SU-DHL-6 (cell line): Measurements from ENCODE around the gene HMX2.

Source experiments
- H2AFZ ChIP-seq: fragments of 200-600 bp; sonication (generic); 2 replicates; pipeline ENCODE4 v1.6.1; 2014; ENCODE audit warnings: low read depth, mild to moderate bottlenecking, moderate library complexity, mixed read lengths, antibody characterized with exemption, low read length; ENCODE audit not compliant: severe bottlenecking
- H3F3A ChIP-seq: fragments of 200-600 bp; shearing (Covaris generic); 2 replicates; pipeline ENCODE4 v1.6.0; 2016; ENCODE audit warnings: antibody characterized with exemption, mild to moderate bottlenecking; ENCODE audit not compliant: insufficient read depth
- H3K27ac ChIP-seq: fragments of 200-600 bp; sonication (generic); 2 replicates; pipeline ENCODE4 v1.5.1; 2016; ENCODE audit warnings: low read depth, mild to moderate bottlenecking, low read length, moderate library complexity, mixed read lengths
- H3K27me3 ChIP-seq: fragments of 200-600 bp; sonication (generic), shearing (Covaris generic); 2 replicates; pipeline ENCODE4 v1.6.0; 2014; ENCODE audit warnings: mild to moderate bottlenecking, low read length
- H3K36me3 ChIP-seq: fragments of 200-600 bp; sonication (generic); 2 replicates; pipeline ENCODE4 v1.6.1; 2014; ENCODE audit warnings: mild to moderate bottlenecking, low read length, mixed read lengths
- H3K4me2 ChIP-seq: fragments of 300-600, 200-600 bp; shearing (Covaris generic), sonication (generic); 2 replicates; pipeline ENCODE4 v1.6.0; 2014; ENCODE audit warnings: low read length, low read depth, mild to moderate bottlenecking; ENCODE audit not compliant: poor library complexity, severe bottlenecking
- H3K4me3 ChIP-seq: fragments of 200-600 bp; sonication (generic); 2 replicates; pipeline ENCODE4 v1.5.1; 2014; ENCODE audit warnings: antibody characterized with exemption, low read length, mild to moderate bottlenecking, mixed read lengths; ENCODE audit not compliant: insufficient read depth, poor library complexity, severe bottlenecking
- H3K79me2 ChIP-seq: fragments of 200-600 bp; sonication (generic); 2 replicates; pipeline ENCODE4 v1.6.1; 2014; ENCODE audit warnings: mild to moderate bottlenecking, low read length, moderate library complexity; ENCODE audit not compliant: insufficient read depth
- H3K9ac ChIP-seq: fragments of 200-600 bp; sonication (generic); 2 replicates; pipeline ENCODE4 v1.7.0; 2014; ENCODE audit warnings: mild to moderate bottlenecking, low read length
- H3K9me2 ChIP-seq: fragments of 200-600 bp; sonication (generic); replicated peaks from 2 replicates; pipeline ENCODE4 v1.6.1; 2014; ENCODE audit warnings: low read length; ENCODE audit not compliant: insufficient read depth
- H3K9me3 ChIP-seq: fragments of 200-600 bp; sonication (generic); 2 replicates; pipeline ENCODE4 v1.6.1; 2014; ENCODE audit warnings: low read length, mixed read lengths; ENCODE audit not compliant: insufficient read depth
- H4K20me1 ChIP-seq: fragments of 200-600 bp; sonication (generic); 2 replicates; pipeline ENCODE4 v1.6.1; 2014; ENCODE audit warnings: low read depth, mild to moderate bottlenecking, antibody characterized with exemption, low read length, moderate library complexity, mixed read lengths
- CTCF ChIP-seq: fragments of 200-600 bp; sonication (generic); IDR thresholded peaks from one replicate; pipeline ENCODE4 v1.5.1; 2017; ENCODE audit warnings: antibody characterized with exemption, mild to moderate bottlenecking, low read length, moderate library complexity; ENCODE audit not compliant: insufficient read depth, poor library complexity, severe bottlenecking
- EZH2phosphoT487 ChIP-seq: fragments of 200-600 bp; sonication (generic), shearing (Covaris generic); conservative IDR thresholded peaks from 2 replicates; pipeline ENCODE4 v1.6.1; 2018; ENCODE audit warnings: mild to moderate bottlenecking, antibody characterized with exemption, low read length, moderate library complexity, mixed read lengths

Gene HMX2

GRCh38 chr10:123143825-123144168 is 4.1 kb upstream of the HMX2 start:
- no peak overlapping the region for H2AFZ ChIP-seq
- no peaks in the 10 kb centered on the region for H3F3A ChIP-seq
- no peak overlapping the region for H3K27ac ChIP-seq
- H3K4me3 ChIP-seq = no peak overlapping the region
- H3K27me3 ChIP-seq = no peaks in the 10 kb centered on the region
- no peaks in the 10 kb centered on the region for H4K20me1 ChIP-seq
- no peak overlapping the region for H3K4me2 ChIP-seq
- H3K79me2 ChIP-seq = no peaks in the 10 kb centered on the region
- no peak for TF ChIP-seq CTCF
- no peak for TF ChIP-seq EZH2phosphoT487
- no peaks in the 10 kb centered on the region for H3K9me3 ChIP-seq
- H3K9me2 ChIP-seq = no peaks in the 10 kb centered on the region
- H3K9ac ChIP-seq = no peak overlapping the region
- H3K36me3 ChIP-seq = no peaks in the 10 kb centered on the region

- no peak overlapping the region for H3K27ac ChIP-seq
- no peaks in the 10 kb centered on the region for H3K27me3 ChIP-seq
- no peaks in the 10 kb centered on the region for H3K9me3 ChIP-seq
- H3K4me3 ChIP-seq = no peak overlapping the region
- no peak overlapping the region for H2AFZ ChIP-seq
- no peaks in the 10 kb centered on the region for H4K20me1 ChIP-seq
- TF ChIP-seq CTCF (no peak), EZH2phosphoT487 (no peak)
- no peaks in the 10 kb centered on the region for H3K36me3 ChIP-seq
- no peak overlapping the region for H3K4me2 ChIP-seq
- H3K9me2 ChIP-seq = no peaks in the 10 kb centered on the region
- H3K79me2 ChIP-seq = no peaks in the 10 kb centered on the region
- no peak overlapping the region for H3K9ac ChIP-seq
- H3F3A ChIP-seq = no peaks in the 10 kb centered on the region
Observed at GRCh38 chr10:123144697-123145541, 3.0 kb upstream of the HMX2 start.

- Histone ChIP-seq H3K4me3 (no peak overlapping the region), H3K9ac (no peak overlapping the region), H2AFZ (no peak overlapping the region), H3K36me3 (no peaks in the 10 kb centered on the region), H3K27ac (no peak overlapping the region), H3K9me3 (no peaks in the 10 kb centered on the region), H3K4me2 (no peak overlapping the region), H3K27me3 (no peaks in the 10 kb centered on the region), H3K79me2 (no peaks in the 10 kb centered on the region), H3F3A (no peaks in the 10 kb centered on the region), H3K9me2 (no peaks in the 10 kb centered on the region), H4K20me1 (no peaks in the 10 kb centered on the region)
- TF ChIP-seq CTCF (no peak), EZH2phosphoT487 (no peak)
Observed at GRCh38 chr10:123145542-123146012, 2.4 kb upstream of the HMX2 start.
